AG08396 (cell line): Measurements from ENCODE around the gene INO80E.
"Not testable (repeated sequence)": the region's sequence is repeated elsewhere in the genome, so short reads cannot be mapped to it uniquely, and the experiment has no call there.

Source experiments
- DNase-seq: peaks from one replicate; pipeline ENCODE4 v3.0.0; 2012; ENCODE audit warnings: low spot score, mixed read lengths

The INO80E gene, protein sequence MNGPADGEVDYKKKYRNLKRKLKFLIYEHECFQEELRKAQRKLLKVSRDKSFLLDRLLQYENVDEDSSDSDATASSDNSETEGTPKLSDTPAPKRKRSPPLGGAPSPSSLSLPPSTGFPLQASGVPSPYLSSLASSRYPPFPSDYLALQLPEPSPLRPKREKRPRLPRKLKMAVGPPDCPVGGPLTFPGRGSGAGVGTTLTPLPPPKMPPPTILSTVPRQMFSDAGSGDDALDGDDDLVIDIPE

DNA sequence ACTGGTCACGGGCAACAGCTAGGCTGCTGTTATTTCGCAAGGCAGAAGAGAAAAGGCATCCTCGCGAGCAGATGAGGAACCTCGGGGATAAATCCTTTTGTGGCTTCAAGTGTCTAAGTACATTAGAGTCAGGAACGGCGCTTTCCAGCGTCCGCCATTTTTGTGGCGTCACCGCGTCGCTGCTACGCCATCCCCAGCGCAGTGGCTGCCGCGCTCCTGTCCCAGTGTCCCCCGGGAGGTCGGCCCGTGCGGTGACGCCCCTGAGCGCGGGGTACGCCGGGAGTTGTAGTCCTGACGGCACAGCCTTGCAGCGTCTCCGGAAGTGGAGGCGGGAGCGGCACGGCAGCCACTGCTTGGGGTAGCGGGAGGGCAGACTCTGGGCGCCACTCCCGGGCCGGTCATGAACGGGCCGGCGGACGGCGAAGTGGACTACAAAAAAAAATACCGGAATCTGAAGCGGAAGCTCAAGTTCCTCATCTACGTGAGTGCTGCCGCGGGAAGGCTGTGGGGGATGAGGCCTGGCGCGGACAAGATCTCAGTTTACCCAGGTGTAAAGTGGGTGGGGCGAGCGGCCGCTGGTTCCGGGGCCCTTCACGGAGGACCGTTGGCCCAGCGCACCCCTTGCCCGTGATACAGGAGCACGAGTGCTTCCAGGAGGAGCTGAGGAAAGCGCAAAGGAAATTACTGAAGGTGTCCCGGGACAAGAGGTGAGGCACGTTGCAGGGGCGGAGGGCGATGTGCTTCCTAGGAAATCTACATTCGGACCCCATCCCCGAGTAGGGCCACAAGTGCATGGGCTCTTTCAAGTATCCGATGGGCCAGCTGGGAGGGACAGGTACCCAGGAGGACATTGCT lies at the start of gene INO80E:
TSS of gene INO80E (plus strand) at position 331 of the 855 bp plus-strand sequence. CDS start at position 401, 70 bp downstream.
- DNase-seq = peak; percentile 99

DNA sequence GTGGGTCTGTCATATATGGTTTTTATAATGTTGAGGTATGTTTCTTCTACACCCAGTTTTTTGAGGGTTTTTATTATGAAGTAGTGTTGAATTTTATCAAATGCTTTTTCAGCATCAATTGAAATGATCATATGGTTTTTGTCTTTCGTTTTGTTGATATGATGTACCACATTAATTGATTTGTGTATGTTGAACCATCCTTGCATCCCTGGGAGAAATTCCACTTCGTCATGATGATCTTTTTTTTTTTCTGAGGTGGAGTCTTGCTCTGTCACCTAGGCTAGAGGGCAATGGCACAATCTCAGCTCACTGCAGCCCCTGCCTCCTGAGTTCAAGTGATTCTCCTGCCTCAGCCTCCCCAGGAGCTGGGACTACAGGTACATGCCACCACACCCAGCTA lies 48.1 kb upstream of the INO80E start:
- DNase-seq = no peak

DNA sequence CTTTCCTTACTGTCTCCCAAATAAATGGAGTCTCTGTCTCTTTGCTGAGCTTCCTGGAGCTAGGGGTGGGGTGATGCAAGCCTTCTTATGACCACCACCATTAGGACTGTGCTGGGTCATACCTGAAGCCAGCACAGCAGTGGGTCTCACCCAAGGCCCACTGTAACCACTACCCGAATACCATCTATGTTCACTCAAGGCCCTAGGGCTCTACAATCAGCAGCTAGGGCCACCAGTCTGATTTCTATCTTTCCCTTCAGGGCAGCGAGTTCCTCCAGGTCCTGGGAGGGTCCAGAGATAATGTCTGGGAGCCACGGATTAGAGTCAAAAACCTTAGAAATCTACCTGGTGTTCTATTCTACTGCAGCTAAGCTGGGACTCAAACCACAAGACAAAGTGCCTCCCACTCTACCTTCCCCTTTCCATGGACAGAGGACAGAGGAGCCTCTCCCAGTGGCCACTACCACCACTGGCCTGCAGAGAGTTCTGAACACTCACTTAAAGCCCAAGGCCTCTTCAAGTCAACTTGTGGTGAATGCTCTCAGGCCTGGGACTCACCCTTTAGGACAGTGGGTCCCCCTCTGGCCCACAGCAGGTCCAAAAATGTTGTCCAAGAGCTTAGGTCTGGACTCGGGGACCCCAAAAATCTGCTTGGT lies 45.1 kb upstream of the INO80E start:
- no peak for DNase-seq

DNA sequence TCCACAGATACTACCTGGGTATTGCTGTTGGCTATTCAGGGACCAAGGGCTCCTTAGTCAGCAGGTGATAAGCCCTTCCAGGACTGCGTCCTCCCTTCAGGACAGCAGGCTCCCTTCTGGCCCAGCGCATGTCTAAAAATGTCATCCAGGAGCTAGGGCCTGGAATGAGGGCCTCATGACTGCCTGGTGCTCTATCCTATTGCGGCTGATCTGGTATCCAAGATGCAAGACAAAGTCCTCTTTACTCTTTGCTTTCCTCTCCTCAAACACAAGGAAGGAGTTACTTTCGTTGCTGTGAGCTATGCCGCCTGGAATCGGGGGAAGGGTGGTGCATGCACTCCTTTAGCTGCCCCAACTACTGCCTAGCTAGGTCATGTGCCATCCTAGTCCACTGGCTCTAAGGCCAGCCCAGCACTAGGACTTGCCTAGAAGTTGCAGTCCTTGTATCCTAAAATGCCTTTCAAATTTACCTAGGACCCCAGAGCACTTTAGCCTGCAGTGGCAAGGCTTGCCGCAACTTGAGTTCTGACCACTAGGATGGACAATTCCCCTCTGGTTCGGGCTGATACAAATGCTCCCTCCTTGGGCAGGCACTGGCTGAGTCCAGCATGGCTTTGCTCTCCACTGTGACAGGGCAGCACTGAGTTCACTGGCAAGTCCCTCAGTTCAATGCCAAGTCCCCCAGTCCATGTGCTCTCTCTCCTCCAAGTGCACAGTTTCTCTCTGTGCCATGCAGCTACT lies 44.2 kb upstream of the INO80E start:
- DNase-seq = no peak

DNA sequence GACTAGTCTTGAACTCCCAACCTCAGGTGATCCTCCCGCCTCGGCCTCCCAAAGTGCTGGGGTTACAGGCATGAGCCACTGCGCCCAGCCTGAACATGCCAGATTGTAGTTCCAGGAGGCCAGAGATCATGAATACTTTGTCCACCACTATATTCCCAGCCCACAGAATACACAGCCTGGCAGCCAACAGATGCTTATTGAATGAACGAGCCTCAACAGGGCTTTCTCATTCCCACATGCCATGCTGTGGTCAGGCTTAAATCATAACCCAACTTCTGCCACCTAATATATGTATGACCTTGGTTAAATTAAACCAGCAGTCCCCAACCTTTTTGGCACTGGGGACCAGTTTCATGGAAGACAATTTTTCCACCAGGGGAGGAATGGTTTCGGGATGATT lies 37.3 kb upstream of the INO80E start:
- no peak for DNase-seq

DNA sequence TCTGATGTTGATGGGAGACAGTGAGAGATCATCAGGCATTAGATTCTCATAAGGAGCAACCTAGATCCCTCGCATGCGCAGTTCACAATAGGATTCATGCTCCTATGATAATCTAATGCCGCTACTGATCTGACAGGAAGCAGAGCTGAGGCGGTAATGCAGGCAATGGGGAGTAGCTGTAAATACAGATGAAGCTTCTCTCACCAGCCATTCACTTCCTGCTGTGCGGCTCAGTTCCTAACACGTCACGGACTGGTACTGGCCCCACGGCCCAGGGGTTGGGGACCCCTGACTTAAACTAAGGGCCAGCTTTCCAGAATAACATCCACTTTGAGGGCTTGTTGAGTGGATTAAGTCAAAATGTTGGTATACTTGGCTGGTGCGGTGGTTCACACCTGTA lies 36.7 kb upstream of the INO80E start:
- no peak for DNase-seq

DNA sequence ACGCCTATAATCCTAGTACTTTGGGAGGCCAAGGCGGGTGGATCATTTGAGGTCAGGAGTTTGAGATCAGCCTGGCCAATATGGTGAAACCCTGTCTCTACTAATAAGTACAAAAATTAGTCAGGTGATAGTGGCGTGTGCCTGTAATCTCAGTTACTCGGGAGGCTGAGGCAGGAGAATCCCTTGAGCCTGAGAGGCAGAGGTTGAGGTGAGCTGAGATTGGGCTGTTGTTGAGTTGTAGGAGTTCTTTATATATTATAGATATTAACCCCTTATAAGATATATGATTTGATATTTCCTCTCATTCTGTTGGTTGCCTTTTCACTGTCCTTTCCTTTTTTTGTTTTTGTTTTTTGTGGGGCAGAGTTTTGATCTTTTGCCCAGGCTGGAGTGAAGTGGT lies 36.2 kb upstream of the INO80E start:
- DNase-seq = not testable (repeated sequence)

DNA sequence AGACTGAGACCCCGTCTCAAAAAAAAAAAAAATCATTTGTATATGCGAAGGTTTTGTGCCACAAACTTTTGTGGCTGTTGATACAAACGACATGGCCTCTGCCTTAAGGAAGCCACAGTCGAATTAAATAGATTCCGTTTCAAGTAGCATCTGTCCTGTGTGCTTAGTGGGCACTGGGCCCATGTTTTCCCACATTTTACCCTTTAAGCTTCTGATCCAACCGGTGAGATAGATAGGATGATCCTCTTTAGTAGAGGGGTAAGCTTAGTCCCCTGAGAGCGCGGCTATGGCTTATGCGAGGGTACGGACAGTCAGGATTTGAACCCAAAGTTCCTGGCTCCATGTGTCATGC lies 34.9 kb upstream of the INO80E start:
- no peak for DNase-seq

DNA sequence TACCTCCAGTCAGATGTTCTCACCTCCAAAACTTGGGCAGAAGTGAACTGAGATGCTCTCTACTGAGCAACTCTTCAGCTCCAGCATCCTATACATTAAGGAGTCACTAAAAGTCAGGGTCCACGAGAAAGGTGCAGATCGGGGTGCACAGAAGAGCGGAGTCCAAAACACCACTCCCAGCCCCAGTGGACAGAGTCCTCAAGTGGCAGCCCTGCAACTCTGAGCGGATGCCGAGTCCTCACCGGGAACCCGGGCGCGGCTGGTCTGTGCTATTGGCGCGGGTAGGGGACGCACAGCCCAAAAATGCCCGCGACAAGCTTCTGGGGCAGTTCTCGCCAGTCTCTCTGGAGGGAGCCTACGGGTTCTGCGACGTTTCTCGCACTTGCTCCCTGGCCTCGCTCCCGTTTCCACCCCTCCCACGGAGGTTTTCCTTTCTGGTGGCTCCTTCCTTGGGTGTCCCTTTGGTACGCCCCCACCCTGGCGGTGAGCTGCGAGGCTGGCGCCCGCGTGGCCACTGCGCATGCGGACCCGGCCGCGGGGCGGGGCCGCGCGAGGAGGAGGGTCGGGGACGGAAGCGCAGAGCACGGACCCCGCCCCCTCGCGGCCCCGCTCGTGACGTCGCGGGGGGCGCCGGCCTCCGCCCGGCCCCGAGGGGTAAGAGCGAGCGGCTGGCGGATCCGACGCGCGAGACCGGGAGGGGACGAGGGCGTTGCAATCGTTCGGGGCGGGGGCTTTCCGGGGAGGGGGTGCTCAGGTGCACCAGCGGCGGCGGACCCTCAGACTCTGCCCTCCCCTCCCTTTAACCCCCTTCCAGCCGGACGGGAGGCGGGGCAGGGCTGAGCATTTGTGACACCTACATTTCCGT lies 34.3 kb upstream of the INO80E start, which contains the start of gene TMEM219:
TSS of gene TMEM219 (plus strand) at position 601 of the 865 bp plus-strand sequence. CDS start 1,065 bp downstream, outside the sequence.
- DNase-seq = peak; percentile 99

DNA sequence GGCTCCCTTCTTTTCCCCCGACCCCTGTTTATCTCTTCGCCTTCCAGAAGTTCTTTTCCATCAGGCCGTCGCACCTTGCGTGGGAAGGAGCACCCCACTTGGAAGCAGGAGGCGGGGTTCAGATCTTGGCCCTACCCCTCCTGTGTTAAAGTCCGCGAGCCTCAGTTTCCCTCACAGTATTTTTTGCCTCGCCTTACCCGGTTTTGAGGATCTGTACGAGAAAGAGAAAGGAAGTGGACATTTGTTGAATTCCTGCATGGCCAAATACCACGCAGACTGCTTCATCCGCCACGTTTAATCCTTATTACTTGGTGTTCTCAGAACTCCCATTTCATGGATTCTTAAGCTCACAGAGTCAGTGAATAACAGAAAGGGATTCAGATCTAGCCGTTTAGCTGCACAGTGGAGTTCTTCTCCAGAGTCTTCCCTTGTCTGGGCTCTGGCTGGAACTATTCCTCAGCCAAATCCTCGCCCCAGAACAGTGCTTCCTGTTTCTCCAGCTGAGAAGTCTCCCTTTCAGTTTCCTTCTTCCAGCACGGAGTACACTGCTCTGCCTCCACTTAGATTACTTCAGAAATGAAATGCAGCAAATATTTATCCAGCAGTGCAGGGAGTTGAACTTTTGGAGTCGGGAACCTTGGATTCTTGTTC lies 33.6 kb upstream of the INO80E start:
- DNase-seq = no peak

DNA sequence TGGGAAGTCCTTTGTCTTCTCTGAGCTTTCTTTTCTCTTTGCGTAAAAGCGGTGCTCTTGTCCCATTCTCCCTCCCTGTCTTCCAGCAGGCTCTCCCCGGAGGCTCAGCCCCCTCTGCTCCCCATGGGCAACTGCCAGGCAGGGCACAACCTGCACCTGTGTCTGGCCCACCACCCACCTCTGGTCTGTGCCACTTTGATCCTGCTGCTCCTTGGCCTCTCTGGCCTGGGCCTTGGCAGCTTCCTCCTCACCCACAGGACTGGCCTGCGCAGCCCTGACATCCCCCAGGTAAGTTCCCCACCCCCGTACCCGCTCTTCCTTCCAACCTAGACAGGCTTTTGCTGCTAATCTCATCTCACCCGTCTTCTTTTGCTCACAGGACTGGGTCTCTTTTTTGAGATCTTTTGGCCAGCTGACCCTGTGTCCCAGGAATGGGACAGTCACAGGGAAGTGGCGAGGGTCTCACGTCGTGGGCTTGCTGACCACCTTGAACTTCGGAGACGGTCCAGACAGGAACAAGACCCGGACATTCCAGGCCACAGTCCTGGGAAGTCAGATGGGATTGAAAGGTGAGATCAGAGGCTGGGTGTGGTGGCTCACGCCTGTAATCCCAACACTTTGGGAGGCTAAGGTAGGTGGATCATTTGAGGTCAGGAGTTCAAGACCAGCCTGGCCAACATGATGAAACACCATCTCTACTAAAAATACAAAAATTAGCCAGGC lies 32.9 kb upstream of the INO80E start:
- no peak for DNase-seq

DNA sequence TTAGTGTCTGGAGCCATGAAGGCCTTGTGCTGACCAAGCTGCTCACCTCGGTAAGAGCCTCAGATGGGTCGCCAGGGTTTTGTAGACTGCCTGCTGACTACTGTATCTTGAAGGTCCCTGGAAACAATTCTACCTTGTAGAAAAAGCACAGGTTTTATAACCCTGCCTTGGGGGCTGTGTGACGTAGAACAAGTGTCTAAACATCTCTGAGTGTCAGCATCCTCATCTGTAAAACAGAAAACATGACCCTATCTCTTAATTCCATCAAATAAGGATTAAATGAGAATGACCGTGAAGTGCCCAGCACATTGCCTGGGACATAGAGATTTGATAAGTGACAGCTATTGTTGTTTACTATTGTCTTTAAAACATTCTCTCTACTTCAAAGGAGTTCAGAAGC lies 27.8 kb upstream of the INO80E start:
- no peak for DNase-seq

DNA sequence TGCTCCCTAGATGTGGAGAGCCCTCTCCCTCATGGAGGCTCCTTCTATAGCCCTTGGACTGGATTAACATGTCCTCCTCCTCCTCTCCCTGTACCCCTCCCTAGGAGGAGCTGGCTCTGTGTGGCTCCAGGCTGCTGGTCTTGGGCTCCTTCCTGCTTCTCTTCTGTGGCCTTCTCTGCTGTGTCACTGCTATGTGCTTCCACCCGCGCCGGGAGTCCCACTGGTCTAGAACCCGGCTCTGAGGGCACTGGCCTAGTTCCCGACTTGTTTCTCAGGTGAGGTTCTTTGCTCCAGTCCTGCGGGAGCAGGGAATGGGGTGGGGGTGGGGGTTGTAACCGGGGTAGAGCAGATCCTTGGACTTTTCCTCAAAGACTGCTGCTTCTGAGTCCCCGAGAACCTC lies 24.7 kb upstream of the INO80E start:
- DNase-seq = no peak

DNA sequence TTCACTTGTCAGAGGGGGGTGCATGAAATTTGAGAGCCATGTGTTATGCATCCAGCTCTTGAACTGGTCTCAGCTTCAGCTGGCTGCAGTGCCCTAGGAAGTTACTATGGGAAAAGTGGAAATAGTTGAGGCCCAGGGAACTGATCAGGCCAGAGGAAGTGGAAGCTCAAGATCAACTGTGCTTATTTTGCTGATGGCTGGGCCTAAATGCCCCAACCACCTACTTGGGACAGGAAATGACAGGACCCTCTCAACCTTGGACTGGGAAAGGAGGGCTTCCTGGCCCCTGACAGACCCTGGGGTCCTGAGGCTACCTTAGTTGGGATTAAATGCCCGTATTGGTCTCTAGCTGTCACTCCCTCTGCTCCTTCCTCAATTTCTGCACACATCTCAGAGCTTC lies 23.5 kb upstream of the INO80E start:
- DNase-seq = no peak

DNA sequence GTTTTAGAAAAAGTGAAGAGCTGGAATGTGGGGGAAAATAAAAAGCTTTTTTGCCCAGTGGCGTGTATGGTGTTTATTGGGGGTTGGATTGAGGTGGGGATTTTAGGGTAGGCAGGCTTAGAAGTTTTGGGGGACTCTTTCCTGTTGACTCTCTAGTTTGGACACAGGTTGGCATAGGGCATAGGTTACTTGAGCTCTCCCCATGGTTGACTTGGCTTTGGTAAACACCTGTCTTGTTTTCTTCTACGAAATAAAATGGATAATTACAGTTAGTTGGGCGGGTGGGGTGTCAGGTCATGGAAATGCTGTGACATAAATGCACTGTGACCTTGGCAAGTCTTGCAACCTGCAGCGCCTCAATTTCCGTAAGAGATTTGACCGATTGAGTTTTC lies 23.1 kb upstream of the INO80E start:
- DNase-seq = peak; percentile 1

DNA sequence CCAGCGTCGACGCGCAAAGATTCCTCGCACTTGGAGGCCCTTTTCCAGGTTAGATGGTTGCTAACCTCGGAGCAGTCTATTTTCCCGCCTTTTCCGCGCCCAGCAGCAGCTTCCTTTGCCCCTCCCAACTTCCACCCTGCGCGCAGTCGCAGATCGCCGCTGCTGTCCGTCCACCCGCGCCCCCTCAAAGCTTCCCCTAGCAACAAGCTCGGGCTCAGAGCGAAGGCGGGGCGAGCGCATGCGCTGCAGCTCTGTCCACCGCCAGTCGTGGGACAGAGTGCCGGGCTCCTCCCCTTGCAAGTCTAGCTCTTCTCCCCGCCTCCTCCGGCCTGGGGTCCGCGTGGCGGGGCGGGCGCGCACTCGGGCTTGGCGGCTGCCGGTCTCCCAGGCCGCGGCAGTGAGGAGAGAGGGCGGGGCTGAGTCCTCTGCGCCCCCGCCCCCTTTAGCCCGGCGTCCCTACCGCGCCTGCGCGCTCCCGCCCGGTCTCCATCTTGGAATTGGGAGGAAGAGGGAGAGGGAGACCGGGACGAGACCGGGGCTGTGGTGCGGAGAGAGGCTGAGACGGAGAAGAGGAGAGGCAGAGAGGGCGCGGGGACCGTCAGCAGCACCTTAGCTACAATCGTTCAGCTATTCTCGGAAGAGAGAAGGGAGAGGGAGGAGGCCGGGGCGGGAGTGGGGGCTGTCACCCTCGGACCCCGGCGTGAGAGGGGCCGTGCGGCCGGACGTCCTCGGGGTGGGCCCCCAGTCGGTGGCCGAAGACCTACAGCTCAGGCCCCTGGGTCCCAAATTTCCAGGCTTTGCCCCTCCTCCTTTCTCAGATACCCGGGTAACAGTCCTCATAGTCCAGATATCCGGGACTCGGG lies 22.4 kb upstream of the INO80E start, which contains the start of gene TAOK2:
TSS of gene TAOK2 (plus strand) at position 485 of the 863 bp plus-strand sequence. CDS start 3,905 bp downstream, outside the sequence.
- peak; percentile 100 for DNase-seq

DNA sequence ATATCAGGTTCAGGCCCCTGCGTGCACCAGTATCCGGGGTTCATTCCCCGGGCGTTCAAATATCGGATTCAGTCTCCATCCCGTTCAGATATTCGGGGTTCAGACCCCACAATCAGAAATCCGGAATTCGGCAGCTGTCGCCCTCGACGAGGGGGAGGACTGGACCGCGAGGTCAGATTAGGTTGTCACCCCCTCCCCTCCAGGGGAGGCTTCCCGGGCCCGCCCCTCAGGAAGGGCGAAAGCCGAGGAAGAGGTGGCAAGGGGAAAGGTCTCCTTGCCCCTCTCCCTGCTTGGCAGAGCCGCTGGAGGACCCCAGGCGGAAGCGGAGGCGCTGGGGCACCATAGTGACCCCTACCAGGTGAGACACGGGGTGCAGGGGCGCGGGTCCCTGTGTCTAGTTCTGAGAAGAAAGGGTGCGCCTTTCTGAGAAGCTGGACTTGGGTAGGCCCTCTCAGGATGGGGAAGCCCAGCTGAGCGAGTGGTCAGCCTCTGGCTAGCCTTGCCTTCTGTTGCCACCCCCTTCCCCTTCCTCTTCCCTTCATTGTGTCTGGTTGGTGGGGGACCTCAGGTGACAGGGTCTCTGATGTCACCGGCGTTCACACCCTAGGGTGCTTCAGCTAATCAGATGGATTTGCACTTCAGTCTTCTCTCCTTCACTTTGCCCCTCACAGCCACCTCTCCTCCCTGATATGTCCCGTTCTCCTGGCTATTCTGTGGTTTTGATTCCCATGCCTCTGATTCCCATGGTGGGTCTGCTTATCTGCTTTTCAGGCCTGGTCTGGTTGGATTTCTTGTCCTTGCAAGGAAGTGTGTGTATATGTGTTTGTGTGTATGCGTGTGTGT lies 21.5 kb upstream of the INO80E start:
- peak; percentile 29 for DNase-seq

DNA sequence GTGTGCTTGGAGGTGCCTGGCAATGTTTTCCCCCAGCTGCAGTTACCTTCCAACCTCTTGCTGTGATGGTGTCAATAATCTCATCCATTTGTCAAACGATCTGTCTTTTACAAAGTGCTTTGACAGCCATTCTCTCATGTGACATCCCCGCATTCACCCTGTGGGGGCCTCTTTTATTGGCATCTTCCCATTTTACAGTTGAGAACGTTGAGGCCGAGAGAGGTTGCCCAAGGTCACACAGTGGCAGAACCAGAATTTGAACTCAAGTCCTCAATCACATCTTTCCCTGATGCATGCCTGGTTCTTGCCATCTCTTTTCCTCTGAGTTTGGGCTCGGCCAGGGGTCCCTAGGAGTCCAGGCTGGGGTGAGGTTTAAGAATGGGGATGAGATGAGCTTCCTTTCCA lies 20.9 kb upstream of the INO80E start:
- DNase-seq = no peak
